ENCODE results near the gene CCDC102A.

Gene CCDC102A

DNA sequence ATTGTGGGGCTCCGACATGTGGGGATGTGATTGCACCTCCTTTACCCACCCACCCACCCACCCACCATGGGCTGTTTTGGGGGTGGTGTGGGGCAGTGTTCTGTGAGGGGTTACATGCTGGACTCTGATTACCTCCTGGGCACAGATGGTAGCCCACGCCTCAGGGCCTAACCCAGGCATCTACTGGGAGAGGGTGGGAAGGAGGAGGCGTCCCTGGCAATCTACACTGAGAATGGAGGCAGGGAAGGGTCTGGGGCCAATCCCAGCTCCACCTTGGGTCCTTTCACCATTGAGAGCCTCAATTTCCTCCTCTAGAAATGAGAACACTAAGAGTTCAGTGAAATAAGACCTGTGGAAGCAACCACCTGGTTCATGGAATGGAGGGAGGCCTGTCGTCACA, 38.3 kb downstream of the CCDC102A start:
- no peak for DNase-seq

DNA sequence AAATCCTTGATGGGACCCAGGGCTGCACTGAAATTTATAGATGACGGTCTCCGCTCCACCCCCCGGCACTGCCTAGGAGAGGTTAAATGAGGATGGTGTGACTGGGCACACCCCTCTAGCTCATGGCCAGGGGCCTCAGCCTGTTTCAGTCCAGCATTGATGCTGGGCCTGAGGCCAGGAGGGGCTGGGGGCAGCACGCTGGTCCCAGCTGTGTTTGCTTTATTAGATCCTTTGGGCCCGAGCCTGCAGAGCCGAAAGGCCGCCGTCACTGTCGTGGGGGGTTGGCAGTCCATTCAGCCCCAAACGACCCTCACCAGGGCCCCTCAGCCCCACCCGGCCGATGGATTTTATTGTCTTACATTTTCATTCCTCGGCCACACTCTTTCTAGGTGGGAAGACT, 39.2 kb downstream of the CCDC102A start:
- DNase-seq = no peak

DNA sequence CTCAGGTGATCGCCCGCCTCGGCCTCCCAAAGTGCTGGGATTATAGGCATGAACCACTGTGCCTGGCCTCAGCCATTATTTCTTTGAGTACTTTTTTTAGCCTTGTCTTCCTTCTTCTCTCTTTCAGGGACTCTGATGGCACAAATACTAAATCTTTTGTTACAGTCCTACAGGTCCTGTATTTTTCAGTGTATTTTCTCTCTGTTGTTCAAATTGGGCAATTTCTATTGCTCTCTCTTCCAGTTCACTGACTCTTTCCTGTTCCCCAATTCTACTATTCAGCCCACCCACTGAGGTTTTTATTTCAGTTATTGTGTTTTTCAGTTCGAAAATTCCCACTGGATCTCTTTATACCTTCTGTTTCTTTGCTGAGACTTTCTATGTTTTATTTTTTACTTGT, 42.6 kb downstream of the CCDC102A start:
- DNase-seq = no peak

DNA sequence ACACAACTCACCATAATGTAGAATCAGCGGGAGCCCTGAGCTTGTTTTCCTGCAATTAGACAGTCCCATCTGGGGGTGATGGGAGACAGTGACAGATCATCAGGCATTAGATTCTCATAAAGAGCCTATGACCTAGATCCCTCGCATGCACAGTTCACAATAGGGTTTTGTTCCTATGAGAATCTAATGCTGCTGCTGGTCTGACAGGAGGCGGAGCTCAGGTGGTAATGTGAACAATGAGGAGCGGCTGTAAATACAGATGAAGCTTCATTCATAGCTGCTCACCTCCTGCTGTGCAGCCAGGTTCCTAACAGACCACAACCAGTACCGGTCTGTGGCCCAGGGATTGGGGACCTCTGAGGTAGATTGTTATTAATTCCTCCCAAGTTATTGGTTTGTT, 47.1 kb downstream of the CCDC102A start:
- DNase-seq = no peak

DNA sequence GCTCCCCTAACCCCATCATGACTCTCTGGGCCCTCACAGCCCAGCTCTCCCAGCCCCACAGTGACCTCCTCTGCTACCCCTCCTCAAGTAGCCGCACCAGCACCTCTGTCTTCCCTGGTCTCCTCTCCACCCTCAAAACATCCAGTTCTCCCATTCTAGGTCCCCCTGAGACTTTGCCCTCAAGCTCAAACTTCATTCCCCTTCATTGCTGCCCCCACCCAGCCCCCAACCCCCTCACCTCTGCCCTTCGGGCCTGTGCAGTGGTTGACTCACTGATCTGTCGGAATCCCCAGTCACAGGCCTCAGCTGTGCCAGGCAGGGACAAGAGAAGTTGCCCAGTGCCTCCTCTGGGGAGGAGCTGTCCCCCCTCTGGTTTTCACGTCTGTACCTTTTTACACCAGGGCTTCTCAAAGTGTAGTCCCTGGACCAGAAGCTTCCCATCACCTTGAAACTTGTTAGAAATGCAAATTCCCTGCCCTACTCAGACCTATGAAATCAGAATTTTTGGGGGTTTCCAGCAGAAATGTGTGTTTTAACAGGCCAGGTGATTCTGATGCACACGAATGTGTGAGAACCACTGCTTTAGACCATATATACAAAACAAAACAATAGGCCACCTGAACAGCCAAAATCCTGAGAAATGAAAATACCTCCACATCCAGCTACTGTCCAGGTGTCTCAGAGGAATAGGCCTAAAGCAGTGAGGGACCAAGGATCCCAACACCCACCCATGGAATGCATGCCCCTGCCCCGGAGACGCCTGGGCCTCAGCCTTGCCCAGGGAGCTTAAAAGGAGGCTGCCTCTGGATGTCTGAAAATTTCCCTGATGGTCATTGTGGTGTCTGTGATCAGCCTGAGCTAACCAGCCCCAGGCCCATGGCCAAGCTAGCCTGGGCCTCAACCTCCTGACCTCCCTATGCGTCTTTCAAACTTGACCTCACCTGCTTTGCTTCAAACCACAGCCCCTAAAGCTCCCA, 49.2 kb downstream of the CCDC102A start:
- DNase-seq = no peak

DNA sequence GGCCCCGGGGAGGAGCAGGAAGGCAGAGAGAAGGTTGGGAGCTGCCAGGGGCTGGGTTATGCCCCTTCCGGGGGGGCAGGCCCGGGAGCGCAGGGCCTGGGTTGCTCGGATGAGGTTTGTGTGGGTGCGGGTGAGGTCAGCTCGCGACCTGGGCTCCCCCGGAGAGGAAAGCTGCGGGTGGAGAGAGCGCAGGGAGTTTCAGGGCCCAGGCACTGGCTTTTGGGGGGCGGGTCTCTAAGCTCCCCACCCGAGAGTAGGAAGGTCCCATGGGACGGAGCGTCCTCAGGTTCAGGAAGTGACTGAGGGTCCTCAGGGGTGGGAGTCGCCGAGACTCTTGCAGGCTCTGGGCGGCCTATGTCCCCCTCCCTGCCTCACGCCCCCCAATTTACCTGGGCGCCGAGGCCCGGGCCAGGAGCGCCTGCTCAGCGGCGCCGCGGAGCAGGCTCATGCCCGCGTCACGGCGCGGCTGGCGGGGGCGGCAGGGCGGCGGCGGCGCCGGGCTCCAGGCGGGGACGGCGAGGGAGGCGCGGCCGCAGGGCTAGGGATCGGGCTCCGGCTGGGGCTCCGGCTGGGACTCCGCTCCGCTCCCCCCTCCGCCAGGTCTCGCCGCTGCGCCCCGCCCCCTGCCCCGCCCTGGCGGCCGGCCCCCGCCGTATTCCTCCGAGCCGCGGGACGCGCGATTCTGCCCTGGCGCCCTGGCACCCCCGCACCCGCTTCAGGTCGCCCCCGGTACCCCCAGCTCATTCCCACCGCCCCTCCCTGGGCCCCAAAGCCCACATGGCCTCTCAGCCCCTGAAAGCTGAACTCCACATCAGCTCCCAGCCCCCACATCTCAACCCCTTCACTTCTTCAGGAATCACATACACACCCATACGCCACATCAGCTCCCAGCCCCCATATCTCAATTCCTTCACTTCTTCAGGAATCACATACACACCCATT, 50.2 kb downstream of the CCDC102A start, which contains the start of gene DOK4:
TSS of gene DOK4 (minus strand) at position 578 of the 942 bp plus-strand sequence. CDS start 6,986 bp downstream, outside the sequence.
- DNase-seq = peak; percentile 71

DNA sequence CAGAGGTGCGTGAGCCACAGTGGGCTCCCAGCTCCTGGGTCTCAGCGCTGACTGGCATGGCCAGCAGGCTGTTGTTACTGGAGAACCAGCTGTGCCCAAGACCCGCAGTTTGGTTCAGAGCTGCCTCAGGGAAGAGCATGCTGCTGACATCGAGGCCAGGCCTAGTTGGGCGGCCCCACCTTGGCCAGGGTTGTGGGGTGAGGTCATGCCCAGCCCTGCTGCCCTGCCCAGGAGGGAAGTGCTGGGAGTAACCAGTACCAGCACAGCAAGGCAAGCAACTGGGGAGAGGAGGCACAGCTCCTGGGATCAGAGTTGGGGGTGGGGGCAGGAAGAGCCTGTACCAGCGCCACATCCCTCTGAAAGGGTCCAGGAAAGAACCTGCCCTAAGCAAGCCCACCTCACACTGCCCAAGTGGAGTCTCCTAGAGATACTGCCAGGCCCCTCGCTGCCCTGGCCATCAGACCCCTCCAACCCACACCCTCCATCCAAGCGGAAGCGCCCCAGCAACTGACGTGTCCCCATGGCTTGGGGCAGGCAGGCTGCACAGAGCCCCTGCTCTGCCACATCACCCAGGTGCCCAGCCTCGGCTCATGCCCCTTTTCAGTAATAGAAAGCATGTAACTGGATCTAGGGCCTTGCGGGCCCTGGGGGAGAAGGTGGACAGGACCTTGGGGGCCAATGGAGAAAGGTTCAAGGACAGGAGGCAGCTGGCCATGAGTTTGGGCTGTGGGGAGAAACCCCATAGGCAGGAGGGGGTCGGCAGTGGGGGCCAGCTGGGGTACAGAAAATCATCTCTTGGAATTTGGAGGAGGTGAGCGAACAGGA, 51.1 kb downstream of the CCDC102A start:
- no peak for DNase-seq

DNA sequence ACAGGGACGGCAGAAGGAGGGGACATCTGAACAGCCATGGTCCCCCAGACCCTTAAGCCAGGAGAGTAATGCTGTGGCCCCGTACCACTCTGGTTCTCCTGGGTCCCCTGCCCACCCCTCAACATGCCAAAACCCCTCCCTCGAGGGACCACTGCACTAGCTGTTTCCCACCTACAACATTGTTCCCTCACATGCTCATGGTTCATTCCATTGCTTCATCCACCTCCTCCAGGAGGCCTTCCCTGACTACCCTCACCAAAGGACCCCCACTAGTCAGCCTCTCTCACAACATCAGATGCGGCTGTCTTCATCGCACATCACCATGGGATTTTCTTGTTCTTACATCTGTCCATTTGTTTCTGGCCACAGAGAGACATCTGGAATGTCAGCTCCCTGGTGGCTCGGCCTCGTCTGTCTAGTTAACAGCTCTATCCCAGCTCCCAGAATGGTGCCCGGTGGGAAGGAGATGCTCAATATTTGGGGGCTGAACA, 51.8 kb downstream of the CCDC102A start:
- DNase-seq = no peak

DNA sequence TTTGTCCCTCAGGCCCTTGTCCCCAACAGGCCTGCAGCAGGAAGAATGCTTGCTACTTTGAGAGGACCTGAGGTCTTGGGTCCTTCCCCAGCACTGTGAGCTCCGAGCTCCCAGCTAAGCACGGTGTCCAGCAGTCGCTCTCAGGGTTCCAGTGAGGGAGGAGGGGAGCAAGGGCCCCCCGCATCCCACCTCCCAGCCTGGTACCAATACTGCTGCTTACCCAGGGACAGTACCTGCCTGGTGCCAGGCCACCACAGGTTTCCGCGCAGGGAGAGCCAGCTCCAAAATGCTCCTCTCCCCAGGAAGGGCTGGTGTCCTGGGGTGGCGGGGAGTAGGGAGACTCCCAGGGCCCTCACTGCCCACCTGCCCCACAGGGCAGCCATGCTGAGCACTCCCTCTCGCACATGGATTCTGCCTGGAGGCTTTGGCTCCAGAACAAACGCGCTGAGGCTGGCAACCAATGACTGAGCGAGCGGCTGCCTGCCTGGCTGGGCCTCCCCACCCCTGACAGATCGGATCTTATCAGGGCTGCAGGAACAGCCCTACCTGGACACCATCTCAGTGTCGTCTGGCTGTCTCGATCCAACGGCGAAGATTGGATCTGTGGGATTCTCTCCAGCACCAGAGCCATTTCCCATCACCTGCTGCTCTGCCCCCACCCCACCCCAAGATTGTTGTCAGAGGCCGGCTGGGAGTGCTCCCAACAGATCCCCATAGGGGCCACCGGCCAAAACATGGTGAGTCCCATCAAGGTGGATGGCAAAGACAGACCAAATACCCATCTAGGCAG, 52.5 kb downstream of the CCDC102A start:
- DNase-seq = no peak

DNA sequence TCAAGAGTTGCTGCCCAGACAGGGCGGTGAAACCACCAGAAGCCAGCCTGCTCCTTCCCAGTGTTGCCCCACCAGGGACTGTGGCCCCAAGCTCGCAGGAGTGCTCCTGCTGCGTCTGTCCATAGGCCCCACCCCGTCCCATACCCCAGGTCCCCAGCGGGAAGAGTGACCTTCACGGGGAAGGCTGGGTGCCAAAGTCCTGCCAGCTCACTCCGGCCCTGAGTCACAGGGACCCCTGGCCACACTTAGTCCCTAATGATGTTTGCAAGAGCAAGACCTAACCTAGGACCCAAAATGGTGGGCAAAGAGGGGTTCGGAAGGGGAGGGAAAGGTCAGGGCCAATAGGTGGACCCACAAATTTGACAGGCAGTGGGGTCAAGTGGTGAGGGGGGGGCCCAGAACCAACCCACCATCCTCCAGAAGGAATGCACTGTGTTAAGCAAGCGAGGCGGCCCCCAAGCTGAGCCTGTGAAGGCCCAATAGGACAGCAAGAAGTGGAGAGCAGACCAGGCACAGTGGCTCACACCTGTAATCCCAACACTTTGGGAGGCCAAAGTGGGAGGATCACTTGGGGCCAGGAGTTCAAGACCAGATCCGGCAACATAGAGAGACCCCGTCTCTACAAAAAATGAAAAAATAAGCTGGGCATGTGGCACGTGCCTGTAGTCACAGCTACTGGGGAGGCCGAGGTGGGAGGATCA, 53.4 kb downstream of the CCDC102A start:
- DNase-seq = no peak

DNA sequence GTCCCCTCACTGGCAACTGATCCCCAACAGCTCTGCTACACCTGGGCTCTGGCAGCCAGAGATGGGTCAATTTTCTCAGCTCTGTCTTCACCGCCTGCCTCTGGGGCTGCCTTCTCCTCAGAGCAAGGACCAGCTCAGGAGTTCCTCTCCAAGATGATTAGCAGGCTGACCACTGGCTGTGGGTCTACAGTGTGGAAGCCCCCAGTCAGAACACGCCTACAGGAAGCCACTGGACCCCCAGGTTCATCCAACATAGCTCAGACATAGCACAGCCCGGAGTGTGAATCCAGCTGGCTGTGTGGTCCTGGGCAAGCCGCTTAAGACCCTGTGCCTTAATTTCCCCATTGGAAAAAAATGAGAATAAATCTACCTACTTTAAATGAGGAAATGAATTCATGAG, 55.0 kb downstream of the CCDC102A start:
- DNase-seq = no peak

DNA sequence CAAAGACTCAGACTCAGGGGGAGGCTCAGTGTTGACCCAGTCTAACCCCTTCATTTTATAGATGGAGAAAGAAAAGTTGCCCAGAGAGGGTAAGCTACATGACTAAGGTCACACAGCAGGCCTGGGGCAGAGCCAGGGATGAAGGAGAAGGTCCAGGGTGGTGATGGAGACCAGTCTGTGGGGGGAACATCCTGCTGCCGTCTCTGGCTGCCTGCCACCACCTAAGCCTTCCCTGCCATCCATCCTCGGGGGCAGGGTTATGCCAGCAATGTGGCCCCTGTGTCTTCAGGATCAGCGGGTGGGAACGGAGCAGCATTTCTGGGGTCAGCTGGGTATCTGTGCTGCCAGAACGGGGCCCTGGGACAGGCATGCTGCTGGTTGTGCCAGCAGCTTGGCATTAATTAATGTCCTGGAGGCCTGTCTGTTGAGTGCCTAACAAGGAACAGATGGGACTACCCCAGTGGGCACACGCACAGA, 55.6 kb downstream of the CCDC102A start:
- no peak for DNase-seq

DNA sequence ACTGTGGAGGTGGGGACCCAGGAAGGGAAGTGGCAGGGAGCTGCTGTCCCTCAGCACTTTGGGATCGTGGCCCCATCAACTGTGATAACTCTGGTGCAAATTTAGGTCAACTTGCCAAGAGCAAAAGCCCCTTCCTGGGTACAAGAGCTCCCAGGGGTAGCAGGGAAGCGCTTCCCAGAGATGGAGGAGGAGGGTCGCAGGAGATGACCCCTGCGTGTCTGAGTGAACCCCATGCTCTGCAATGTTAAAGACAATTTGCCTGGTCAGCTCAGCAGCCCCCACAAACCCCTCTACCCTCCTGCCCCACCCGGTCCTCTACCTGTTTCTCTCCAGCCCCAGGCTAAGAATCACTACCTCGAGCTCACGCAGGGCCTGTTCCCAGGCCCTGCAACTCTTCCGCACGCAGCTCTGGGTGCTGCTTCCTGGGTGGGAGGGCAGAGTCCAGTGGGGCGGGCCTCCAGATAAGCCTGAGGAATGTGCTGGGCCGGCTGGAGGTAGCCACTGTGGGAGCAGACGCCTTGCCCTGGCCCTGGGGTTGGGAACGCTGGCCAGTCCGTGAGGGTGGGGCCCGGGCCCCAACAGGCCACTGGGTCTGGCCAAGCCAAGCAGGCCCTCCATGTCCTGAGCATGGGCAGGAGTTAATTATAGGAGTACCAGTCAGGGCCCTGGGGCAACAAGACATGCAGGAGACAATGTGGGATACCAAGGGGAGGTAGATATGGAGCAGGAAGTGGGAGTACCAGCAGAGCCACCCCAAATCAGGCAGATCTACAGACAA, 56.2 kb downstream of the CCDC102A start:
- no peak for DNase-seq

DNA sequence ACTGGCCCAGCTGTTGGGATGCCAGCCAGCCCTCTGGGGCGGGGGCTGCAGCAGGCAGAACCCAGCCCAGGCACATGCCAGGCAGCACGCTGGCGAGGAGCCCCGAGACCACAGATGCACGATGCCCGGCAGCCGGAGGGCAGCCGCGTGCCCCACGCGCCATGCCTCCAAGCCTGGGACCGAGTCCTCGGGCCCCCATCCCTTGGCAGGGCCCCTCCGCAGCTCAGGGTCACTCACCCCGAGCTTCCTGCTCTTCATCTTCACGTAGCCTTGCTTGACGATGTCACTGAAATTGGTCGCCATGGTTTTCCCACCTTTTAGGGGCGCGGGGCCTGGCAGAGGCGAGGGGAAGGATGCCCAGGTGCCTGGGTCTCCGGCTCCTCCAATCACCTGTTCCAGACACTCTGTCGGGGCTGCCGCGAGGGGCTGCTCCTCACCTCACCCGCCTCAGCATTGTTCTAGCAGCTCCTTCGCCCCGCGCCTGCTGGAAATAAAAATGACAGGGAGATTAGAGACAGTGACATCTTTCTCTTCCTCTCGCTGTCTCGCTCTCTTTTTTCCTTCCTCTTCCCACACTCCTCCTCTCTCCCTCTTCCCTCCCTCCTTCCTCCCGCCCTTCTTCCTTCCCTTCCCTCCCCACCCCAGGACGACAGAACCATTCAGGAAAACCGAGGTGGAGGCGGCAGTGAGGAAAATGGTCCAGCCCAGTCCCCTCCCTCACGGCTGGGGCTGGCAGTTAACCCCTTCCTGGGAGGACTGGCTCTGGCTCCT, 57.0 kb downstream of the CCDC102A start:
- no peak for DNase-seq

DNA sequence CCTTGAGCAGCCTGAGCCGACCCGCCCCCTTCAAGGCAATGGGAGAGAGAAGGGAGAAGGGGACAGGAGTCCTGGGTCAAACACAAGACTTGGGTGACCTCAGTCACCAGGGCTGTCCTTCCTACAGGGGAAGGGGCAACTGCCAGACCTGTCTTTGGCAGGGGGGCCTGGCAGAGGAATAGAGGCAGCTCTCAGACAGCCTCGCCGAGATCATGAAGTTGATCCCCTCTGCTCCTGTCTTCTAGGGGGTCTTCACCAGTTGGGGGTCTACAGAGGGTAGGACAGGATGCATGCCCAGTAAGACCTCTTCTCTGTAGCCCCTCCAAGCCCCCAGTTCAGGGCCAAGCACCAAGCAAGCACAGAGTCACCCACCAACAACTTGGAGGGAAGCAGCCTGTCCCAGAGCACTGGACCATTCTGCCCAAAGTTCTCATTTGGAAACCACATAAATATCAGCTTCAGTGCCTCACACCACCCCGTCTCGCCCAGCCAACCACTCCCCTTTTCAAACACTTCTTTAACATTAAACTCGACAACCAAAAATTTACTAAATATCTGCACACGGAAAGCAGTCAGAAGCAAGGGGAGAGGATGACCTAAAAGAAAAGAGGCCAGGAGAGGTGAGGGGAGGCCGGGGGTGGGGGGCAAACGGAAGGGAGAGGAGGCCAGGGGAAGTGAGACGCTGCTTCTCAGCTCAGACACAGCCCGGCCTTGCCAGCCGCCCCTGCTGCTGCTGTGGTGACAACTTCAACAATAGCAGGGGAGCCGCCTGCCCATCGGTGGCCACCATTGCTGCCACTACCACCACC, 57.8 kb downstream of the CCDC102A start:
- DNase-seq = no peak

DNA sequence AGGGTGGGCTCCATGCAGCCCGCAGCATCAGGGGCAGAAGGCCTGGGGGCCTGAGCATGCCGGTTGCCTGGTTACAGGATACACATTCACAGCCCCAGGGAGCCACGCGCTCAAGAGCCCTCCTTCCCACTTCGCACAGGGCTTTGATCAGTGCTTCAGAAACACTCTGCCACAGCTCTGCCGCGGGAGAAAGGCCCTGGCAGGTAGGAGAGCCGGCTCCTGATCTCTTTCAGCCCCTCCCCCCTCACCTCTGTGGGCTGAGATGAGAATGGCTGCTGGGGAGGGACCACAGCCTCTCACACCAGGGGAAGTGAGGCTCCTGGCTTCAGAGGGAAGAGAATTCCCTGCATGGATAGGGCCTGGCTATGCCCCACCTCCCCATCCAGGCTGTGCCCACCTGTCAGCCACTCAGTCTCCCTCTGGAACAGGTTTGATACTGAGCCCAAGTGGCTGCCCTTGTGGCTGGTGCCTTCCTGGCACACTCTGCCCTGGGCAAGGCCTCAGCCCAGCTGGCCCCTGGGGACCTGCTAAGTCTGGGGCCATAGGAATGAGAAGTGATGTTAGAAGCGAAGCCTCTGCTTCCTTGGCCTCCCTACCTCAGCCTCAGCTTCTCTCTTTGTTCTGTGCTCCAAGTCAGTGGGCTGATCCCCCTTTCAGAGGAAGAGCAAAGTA, 58.7 kb downstream of the CCDC102A start:
- no peak for DNase-seq

DNA sequence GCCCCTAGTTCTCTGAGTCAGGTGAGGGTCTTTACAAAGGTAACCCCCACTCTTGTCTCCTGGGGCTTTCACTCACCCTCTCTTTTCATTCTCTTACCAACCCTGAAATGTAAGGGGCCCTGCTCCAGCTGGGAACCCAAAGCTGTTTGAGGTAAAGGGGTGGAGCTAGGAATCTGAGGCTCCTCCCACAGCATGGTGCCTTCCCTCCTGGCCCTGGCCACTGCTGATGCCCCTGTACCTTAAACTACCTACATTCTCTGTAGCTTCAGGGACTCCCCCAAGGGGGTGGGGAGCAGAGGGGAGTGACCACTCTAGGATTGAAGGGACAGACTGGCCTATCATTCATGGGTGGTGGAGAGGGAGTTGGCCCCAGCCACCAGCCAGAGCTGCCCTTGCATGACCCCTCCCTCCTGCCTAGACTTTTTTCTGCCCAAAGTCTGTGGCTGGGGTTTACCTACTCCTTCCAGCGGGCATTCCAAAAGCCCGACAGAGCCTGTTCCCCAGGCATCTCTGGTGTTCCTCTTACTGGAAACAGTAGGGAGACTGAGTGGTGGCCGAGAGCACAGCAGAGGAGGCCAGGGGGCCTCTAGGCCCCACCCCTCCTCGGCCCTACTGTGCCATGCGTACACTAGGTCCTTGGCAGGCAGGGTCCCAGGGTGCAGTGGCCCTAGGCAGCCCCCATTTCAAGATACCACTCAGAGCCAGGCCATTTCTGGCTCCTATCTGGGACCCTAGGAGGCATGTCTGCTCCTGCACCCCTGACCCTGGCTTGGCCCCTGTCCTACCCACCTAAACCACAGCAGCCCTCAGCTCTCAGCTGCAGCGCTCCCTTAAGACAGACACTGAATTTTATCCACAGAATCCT, 59.6 kb downstream of the CCDC102A start:
- no peak for DNase-seq
